ENCODE results near the gene TPSG1.
"Not testable (repeated sequence)": the region's sequence is repeated elsewhere in the genome, so short reads cannot be mapped to it uniquely, and the experiment has no call there.

The TPSG1 gene

GRCh38 chr16:1188432-1189189, 36.5 kb downstream of the TPSG1 start:
- H3K27me3 ChIP-seq (ENCODE audit: control insufficient read depth in 5 of 5, insufficient read depth in 4 of 5, low read length in 5 of 5), result peaks cover 8 to 27% (median 14%) of the 10 kb centered on the region in 5 donors
- H3K9ac ChIP-seq (ENCODE audit: low read length in 5 of 5), result no peak overlapping the region
- H3K9me3 ChIP-seq (ENCODE audit: control insufficient read depth in 5 of 5, low read length in 5 of 5), result peaks cover 0 to 4% (median 0%) of the 10 kb centered on the region in 5 donors
- H3K36me3 ChIP-seq (ENCODE audit: control insufficient read depth in 5 of 5, insufficient read depth in 5 of 5, low read length in 5 of 5), result no peaks in the 10 kb centered on the region
- H3K4me3 ChIP-seq (ENCODE audit: low read depth in 1 of 5, low read length in 5 of 5), result no peak overlapping the region
- no peak overlapping the region for H3K27ac ChIP-seq (ENCODE audit: low read depth, low read length)
- H3K4me1 ChIP-seq (ENCODE audit: control insufficient read depth in 5 of 5, insufficient read depth in 5 of 5, low read length in 5 of 5), result no peaks in the 10 kb centered on the region

GRCh38 chr16:1185460-1186207, 39.4 kb downstream of the TPSG1 start:
- not testable (repeated sequence) for H3K27ac ChIP-seq (ENCODE audit: low read depth, low read length); H3K9ac ChIP-seq (ENCODE audit: low read length in 5 of 5); H3K36me3 ChIP-seq (ENCODE audit: control insufficient read depth in 5 of 5, insufficient read depth in 5 of 5, low read length in 5 of 5); H3K4me3 ChIP-seq (ENCODE audit: low read depth in 1 of 5, low read length in 5 of 5); H3K9me3 ChIP-seq (ENCODE audit: control insufficient read depth in 5 of 5, low read length in 5 of 5)
- H3K4me1 ChIP-seq (ENCODE audit: control insufficient read depth in 5 of 5, insufficient read depth in 5 of 5, low read length in 5 of 5), result peaks cover 0 to 12% (median 6%) of the 10 kb centered on the region in 5 donors
- peaks cover 10 to 38% (median 26%) of the 10 kb centered on the region in 5 donors for H3K27me3 ChIP-seq (ENCODE audit: control insufficient read depth in 5 of 5, insufficient read depth in 4 of 5, low read length in 5 of 5)

GRCh38 chr16:1184980-1185379, 40.1 kb downstream of the TPSG1 start:
- no peak overlapping the region for H3K27ac ChIP-seq (ENCODE audit: low read depth, low read length)
- no peaks in the 10 kb centered on the region for H3K36me3 ChIP-seq (ENCODE audit: control insufficient read depth in 5 of 5, insufficient read depth in 5 of 5, low read length in 5 of 5)
- H3K9me3 ChIP-seq (ENCODE audit: control insufficient read depth in 5 of 5, low read length in 5 of 5), result peaks cover 0 to 4% (median 0%) of the 10 kb centered on the region in 5 donors

GRCh38 chr16:1184156-1184868, 40.8 kb downstream of the TPSG1 start:
- peaks cover 12 to 37% (median 22%) of the 10 kb centered on the region in 5 donors for H3K27me3 ChIP-seq (ENCODE audit: control insufficient read depth in 5 of 5, insufficient read depth in 4 of 5, low read length in 5 of 5)
- H3K9me3 ChIP-seq (ENCODE audit: control insufficient read depth in 5 of 5, low read length in 5 of 5), result peaks cover 0 to 4% (median 0%) of the 10 kb centered on the region in 5 donors
- no peak overlapping the region for H3K27ac ChIP-seq (ENCODE audit: low read depth, low read length)
- H3K4me3 ChIP-seq (ENCODE audit: low read depth in 1 of 5, low read length in 5 of 5), result no peak overlapping the region
- no peak overlapping the region for H3K9ac ChIP-seq (ENCODE audit: low read length in 5 of 5)
- H3K36me3 ChIP-seq (ENCODE audit: control insufficient read depth in 5 of 5, insufficient read depth in 5 of 5, low read length in 5 of 5), result no peaks in the 10 kb centered on the region
- peaks cover 0 to 12% (median 6%) of the 10 kb centered on the region in 5 donors for H3K4me1 ChIP-seq (ENCODE audit: control insufficient read depth in 5 of 5, insufficient read depth in 5 of 5, low read length in 5 of 5)

More at GRCh38 chr16:1184980-1185379, 40.1 kb downstream of the TPSG1 start:
- peaks cover 0 to 12% (median 6%) of the 10 kb centered on the region in 5 donors for H3K4me1 ChIP-seq (ENCODE audit: control insufficient read depth in 5 of 5, insufficient read depth in 5 of 5, low read length in 5 of 5)
- H3K27me3 ChIP-seq (ENCODE audit: control insufficient read depth in 5 of 5, insufficient read depth in 4 of 5, low read length in 5 of 5), result peaks cover 12 to 39% (median 25%) of the 10 kb centered on the region in 5 donors
- H3K9ac ChIP-seq (ENCODE audit: low read length in 5 of 5), result no peak overlapping the region
- H3K4me3 ChIP-seq (ENCODE audit: low read depth in 1 of 5, low read length in 5 of 5), result no peak overlapping the region

- H3K4me1 ChIP-seq (ENCODE audit: control insufficient read depth in 5 of 5, insufficient read depth in 5 of 5, low read length in 5 of 5), result peaks cover 0 to 12% (median 6%) of the 10 kb centered on the region in 5 donors
- H3K9me3 ChIP-seq (ENCODE audit: control insufficient read depth in 5 of 5, low read length in 5 of 5), result peaks cover 0 to 4% (median 0%) of the 10 kb centered on the region in 5 donors
- H3K36me3 ChIP-seq (ENCODE audit: control insufficient read depth in 5 of 5, insufficient read depth in 5 of 5, low read length in 5 of 5), result no peaks in the 10 kb centered on the region
- H3K27ac ChIP-seq (ENCODE audit: low read depth, low read length), result no peak overlapping the region
- H3K4me3 ChIP-seq (ENCODE audit: low read depth in 1 of 5, low read length in 5 of 5), result no peak overlapping the region
- H3K27me3 ChIP-seq (ENCODE audit: control insufficient read depth in 5 of 5, insufficient read depth in 4 of 5, low read length in 5 of 5), result peaks cover 14 to 38% (median 28%) of the 10 kb centered on the region in 5 donors
- no peak overlapping the region for H3K9ac ChIP-seq (ENCODE audit: low read length in 5 of 5)
Observed at GRCh38 chr16:1182950-1183907, 41.8 kb downstream of the TPSG1 start.

- Histone ChIP-seq H3K9ac (ENCODE audit: low read length in 5 of 5) (no peak overlapping the region), H3K27me3 (ENCODE audit: control insufficient read depth in 5 of 5, insufficient read depth in 4 of 5, low read length in 5 of 5) (peaks cover 12 to 33% (median 28%) of the 10 kb centered on the region in 5 donors), H3K4me3 (ENCODE audit: low read depth in 1 of 5, low read length in 5 of 5) (no peak overlapping the region), H3K9me3 (ENCODE audit: control insufficient read depth in 5 of 5, low read length in 5 of 5) (peaks cover 0 to 4% (median 0%) of the 10 kb centered on the region in 5 donors), H3K36me3 (ENCODE audit: control insufficient read depth in 5 of 5, insufficient read depth in 5 of 5, low read length in 5 of 5) (no peaks in the 10 kb centered on the region), H3K27ac (ENCODE audit: low read depth, low read length) (no peak overlapping the region), H3K4me1 (ENCODE audit: control insufficient read depth in 5 of 5, insufficient read depth in 5 of 5, low read length in 5 of 5) (peaks cover 0 to 12% (median 6%) of the 10 kb centered on the region in 5 donors)
Observed at GRCh38 chr16:1182316-1182671, 42.8 kb downstream of the TPSG1 start.

GRCh38 chr16:1181404-1182315, 43.4 kb downstream of the TPSG1 start:
- Histone ChIP-seq H3K9ac (ENCODE audit: low read length in 5 of 5) (no peak overlapping the region), H3K4me3 (ENCODE audit: low read depth in 1 of 5, low read length in 5 of 5) (no peak overlapping the region), H3K4me1 (ENCODE audit: control insufficient read depth in 5 of 5, insufficient read depth in 5 of 5, low read length in 5 of 5) (peaks cover 0 to 12% (median 6%) of the 10 kb centered on the region in 5 donors), H3K27me3 (ENCODE audit: control insufficient read depth in 5 of 5, insufficient read depth in 4 of 5, low read length in 5 of 5) (peaks cover 15 to 34% (median 30%) of the 10 kb centered on the region in 5 donors), H3K27ac (ENCODE audit: low read depth, low read length) (no peak overlapping the region), H3K9me3 (ENCODE audit: control insufficient read depth in 5 of 5, low read length in 5 of 5) (peaks cover 0 to 4% (median 0%) of the 10 kb centered on the region in 5 donors), H3K36me3 (ENCODE audit: control insufficient read depth in 5 of 5, insufficient read depth in 5 of 5, low read length in 5 of 5) (no peaks in the 10 kb centered on the region)

GRCh38 chr16:1180549-1181403, 44.3 kb downstream of the TPSG1 start:
- Histone ChIP-seq H3K9me3 (ENCODE audit: control insufficient read depth in 5 of 5, low read length in 5 of 5) (peaks cover 0 to 3% (median 0%) of the 10 kb centered on the region in 5 donors), H3K27ac (ENCODE audit: low read depth, low read length) (no peak overlapping the region), H3K9ac (ENCODE audit: low read length in 5 of 5) (no peak overlapping the region), H3K4me3 (ENCODE audit: low read depth in 1 of 5, low read length in 5 of 5) (no peak overlapping the region), H3K36me3 (ENCODE audit: control insufficient read depth in 5 of 5, insufficient read depth in 5 of 5, low read length in 5 of 5) (no peaks in the 10 kb centered on the region), H3K27me3 (ENCODE audit: control insufficient read depth in 5 of 5, insufficient read depth in 4 of 5, low read length in 5 of 5) (peaks cover 21 to 41% (median 34%) of the 10 kb centered on the region in 5 donors), H3K4me1 (ENCODE audit: control insufficient read depth in 5 of 5, insufficient read depth in 5 of 5, low read length in 5 of 5) (peaks cover 0 to 12% (median 6%) of the 10 kb centered on the region in 5 donors)

Data from subcutaneous abdominal adipose tissue (tissue), 5 donors.